Liver (tissue), 9 donors: ENCODE results near the gene NRF1. TPM values are rescaled to one million over a fixed set of nuclear protein-coding genes. Genes with fewer than 3 reads are reported as not detected.

Experiments
- DNase-seq: peaks from one replicate; pipeline ENCODE4 v3.0.0-alpha.2; 2017; ENCODE audit warnings: low spot score
- H3K27ac ChIP-seq, 2 donors: one replicate each; pipeline ENCODE4 v1.7.0; 2013; ENCODE audit warnings: inconsistent platforms in 2 of 2, low read length in 2 of 2, control low read depth in 1 of 2, low read depth in 1 of 2, mild to moderate bottlenecking in 1 of 2
- H3K27me3 ChIP-seq, 4 donors: one replicate each; pipeline versions ENCODE4 v1.6.1 to v1.7.0; 2013; ENCODE audit warnings: low read length in 3 of 4, inconsistent platforms in 1 of 4, mild to moderate bottlenecking in 1 of 4, moderate library complexity in 1 of 4; ENCODE audit not compliant: control insufficient read depth in 4 of 4, insufficient read depth in 4 of 4
- H3K36me3 ChIP-seq, 4 donors: one replicate each; pipeline versions ENCODE4 v1.6.1 to v1.7.0; 2013; ENCODE audit warnings: low read length in 3 of 4, mild to moderate bottlenecking in 3 of 4, low read depth in 1 of 4, moderate library complexity in 1 of 4; ENCODE audit not compliant: control insufficient read depth in 4 of 4, insufficient read depth in 3 of 4
- H3K4me1 ChIP-seq, 4 donors: one replicate each; pipeline versions ENCODE4 v1.6.1 to v1.7.0; 2013; ENCODE audit warnings: low read length in 3 of 4, mild to moderate bottlenecking in 3 of 4, moderate library complexity in 1 of 4; ENCODE audit not compliant: control insufficient read depth in 4 of 4, insufficient read depth in 4 of 4
- H3K4me3 ChIP-seq, 3 donors: one replicate each; pipeline versions ENCODE4 v1.6.1 to v1.7.0; 2013; ENCODE audit warnings: low read length in 3 of 3, control low read depth in 1 of 3, low read depth in 1 of 3, mild to moderate bottlenecking in 1 of 3
- H3K9ac ChIP-seq, 2 donors: one replicate each; pipeline ENCODE4 v1.7.0; 2013; ENCODE audit warnings: low read length in 2 of 2, mild to moderate bottlenecking in 2 of 2, moderate library complexity in 2 of 2, control low read depth in 1 of 2, low read depth in 1 of 2
- H3K9me3 ChIP-seq, 4 donors: one replicate each; pipeline versions ENCODE4 v1.6.1 to v1.7.0; 2013; ENCODE audit warnings: low read length in 3 of 4; ENCODE audit not compliant: control insufficient read depth in 4 of 4
- CTCF ChIP-seq: fragments of 150-350 bp; IDR thresholded peaks from 2 replicates; pipeline ENCODE4 v1.5.1; 2017; ENCODE audit warnings: improper control_type of control experiment, low read depth, low read length; ENCODE audit not compliant: missing input control
- EGR1 ChIP-seq, 2 donors: IDR thresholded peaks; 2 replicates each; pipeline ENCODE4 v1.6.1; 2016 to 2018; ENCODE audit warnings: antibody characterized with exemption in 2 of 2, low read depth in 2 of 2
- FOXA1 ChIP-seq: IDR thresholded peaks from 2 replicates; pipeline ENCODE4 v1.6.1; 2016; ENCODE audit warnings: antibody characterized with exemption
- FOXA2 ChIP-seq: IDR thresholded peaks from 2 replicates; pipeline ENCODE4 v1.6.1; 2016; ENCODE audit warnings: antibody characterized with exemption
- GABPA ChIP-seq, 2 donors: IDR thresholded peaks in 1 of 2; conservative IDR thresholded peaks in 1 of 2; 2 replicates each; pipeline ENCODE4 v1.6.1; 2016; ENCODE audit warnings: antibody characterized with exemption in 2 of 2, mild to moderate bottlenecking in 1 of 2, moderate library complexity in 1 of 2
- HNF4A ChIP-seq, 2 donors: conservative IDR thresholded peaks; 2 replicates each; pipeline ENCODE4 v1.6.1; 2016; ENCODE audit warnings: antibody characterized with exemption in 2 of 2, mild to moderate bottlenecking in 2 of 2
- HNF4G ChIP-seq: IDR thresholded peaks from 2 replicates; pipeline ENCODE4 v1.6.1; 2016; ENCODE audit warnings: antibody characterized with exemption
- JUND ChIP-seq, 2 donors: IDR thresholded peaks; 2 replicates each; pipeline ENCODE4 v1.6.1; 2016; ENCODE audit warnings: antibody characterized with exemption in 2 of 2
- MAX ChIP-seq: IDR thresholded peaks from 2 replicates; pipeline ENCODE4 v1.6.1; 2016; ENCODE audit warnings: antibody characterized with exemption
- NR2F2 ChIP-seq: IDR thresholded peaks from 2 replicates; pipeline ENCODE4 v1.6.1; 2016; ENCODE audit warnings: antibody characterized with exemption
- RAD21 ChIP-seq, 2 donors: IDR thresholded peaks; 2 replicates each; pipeline ENCODE4 v1.6.1; 2016; ENCODE audit warnings: antibody characterized with exemption in 2 of 2, mild to moderate bottlenecking in 2 of 2
- REST ChIP-seq: IDR thresholded peaks from 2 replicates; pipeline ENCODE4 v1.6.1; 2016; ENCODE audit warnings: antibody characterized with exemption, mild to moderate bottlenecking
- SP1 ChIP-seq: IDR thresholded peaks from 2 replicates; pipeline ENCODE4 v1.6.1; 2018; ENCODE audit warnings: antibody characterized with exemption, mild to moderate bottlenecking
- TAF1 ChIP-seq: conservative IDR thresholded peaks from 2 replicates; pipeline ENCODE4 v1.6.1; 2016; ENCODE audit warnings: antibody characterized with exemption, mild to moderate bottlenecking
- YY1 ChIP-seq: IDR thresholded peaks from 2 replicates; pipeline ENCODE4 v1.6.1; 2016; ENCODE audit warnings: antibody characterized with exemption, mild to moderate bottlenecking
- WGBS: extraction: QIAGEN DNeasy Blood & Tissue Kit; methylation state at CpG from one replicate; pipeline ENCODE4 v1.1.7; 2013; 5-methylcytosine and 5-hydroxymethylcytosine counted together
- polyA plus RNA-seq, 2 donors: library from polyadenylated mRNA; stranded (reverse) in 1 of 2; unstranded in 1 of 2; fragments of 200-250 nt in 1 of 2; fragments of >200 nt in 1 of 2; fragmentation: Nextera tagmentation in 1 of 2; extraction: Ambion mirVana in 1 of 2; gene quantifications; one replicate each; pipeline versions ENCODE4 v1.2.1 to v1.2.3, GENCODE V29; 2013 to 2015
- total RNA-seq, 2 donors: library from RNA; depleted of rRNA; stranded (reverse); fragments of >200 nt; gene quantifications; one replicate each; pipeline ENCODE4 v1.2.3, GENCODE V29; 2014
- TF ChIP-seq, protein P1 (sequence below): IDR thresholded peaks from 2 replicates; pipeline ENCODE4 v1.6.1; 2016; ENCODE audit warnings: antibody characterized with exemption
- donor health status: healthy.
- donor health status: healthy.
- donor health status: healthy.
- donor health status: healthy.
- donor health status: healthy.

Gene NRF1
- total and polyA plus RNA-seq, 4 donors, result 1.3 to 14.8 (median 5.3) TPM

GRCh38 chr7:129675521-129675920, 64.0 kb downstream of the NRF1 start:
- Histone ChIP-seq H3K36me3 (peaks cover 0 to 34% (median 26%) of the 10 kb centered on the region in 4 donors), H3K4me1 (no peaks in the 10 kb centered on the region), H3K27me3 (no peaks in the 10 kb centered on the region), H3K9me3 (peaks cover 0 to 6% (median 2%) of the 10 kb centered on the region in 4 donors), H3K9ac (no peak overlapping the region), H3K4me3 (no peak overlapping the region), H3K27ac (no peak overlapping the region)
- 97% methylated on average over 2 of the region's 2 CpGs for WGBS
- TF ChIP-seq NR2F2 (no peak), FOXA2 (no peak), MAX (no peak), YY1 (no peak), JUND (IDR thresholded peaks at IDR 0.05) (no peak), FOXA1 (no peak), EGR1 (IDR thresholded peaks at IDR 0.05; ENCODE audit: low read depth in 2 of 2) (no peak), TAF1 (no peak), RAD21 (IDR thresholded peaks at IDR 0.05) (no peak), REST (no peak), GABPA (IDR thresholded peaks at IDR 0.05 in 1 of 2, conservative IDR thresholded peaks at IDR 0.05 in 1 of 2) (no peak), CTCF (no peak), SP1 (no peak), HNF4A (conservative IDR thresholded peaks at IDR 0.05) (no peak), HNF4G (no peak)
- TF ChIP-seq, protein P1, sequence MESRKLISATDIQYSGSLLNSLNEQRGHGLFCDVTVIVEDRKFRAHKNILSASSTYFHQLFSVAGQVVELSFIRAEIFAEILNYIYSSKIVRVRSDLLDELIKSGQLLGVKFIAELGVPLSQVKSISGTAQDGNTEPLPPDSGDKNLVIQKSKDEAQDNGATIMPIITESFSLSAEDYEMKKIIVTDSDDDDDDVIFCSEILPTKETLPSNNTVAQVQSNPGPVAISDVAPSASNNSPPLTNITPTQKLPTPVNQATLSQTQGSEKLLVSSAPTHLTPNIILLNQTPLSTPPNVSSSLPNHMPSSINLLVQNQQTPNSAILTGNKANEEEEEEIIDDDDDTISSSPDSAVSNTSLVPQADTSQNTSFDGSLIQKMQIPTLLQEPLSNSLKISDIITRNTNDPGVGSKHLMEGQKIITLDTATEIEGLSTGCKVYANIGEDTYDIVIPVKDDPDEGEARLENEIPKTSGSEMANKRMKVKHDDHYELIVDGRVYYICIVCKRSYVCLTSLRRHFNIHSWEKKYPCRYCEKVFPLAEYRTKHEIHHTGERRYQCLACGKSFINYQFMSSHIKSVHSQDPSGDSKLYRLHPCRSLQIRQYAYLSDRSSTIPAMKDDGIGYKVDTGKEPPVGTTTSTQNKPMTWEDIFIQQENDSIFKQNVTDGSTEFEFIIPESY, result no peak
- no peak for DNase-seq
